ENCODE data around the gene LRP6.

LRP6 gene

GRCh38 chr12:12094481-12094880, 172.4 kb downstream of the LRP6 start:
- no peaks in the 10 kb centered on the region for H4K20me1 ChIP-seq (ENCODE audit: insufficient read depth, low read length, poor library complexity, severe bottlenecking)
- H3K36me3 ChIP-seq (ENCODE audit: insufficient read depth, low read length), result no peaks in the 10 kb centered on the region
- H3K9me2 ChIP-seq (replicated peaks; ENCODE audit: low read depth, low read length), result no peaks in the 10 kb centered on the region
- no peaks in the 10 kb centered on the region for H3K4me1 ChIP-seq (ENCODE audit: insufficient read depth, low read length, poor library complexity, severe bottlenecking)
- H3K4me2 ChIP-seq (ENCODE audit: low read depth, low read length, poor library complexity, severe bottlenecking), result no peak overlapping the region
- no peak for TF ChIP-seq EZH2phosphoT487 (IDR thresholded peaks at IDR 0.05; ENCODE audit: borderline replicate concordance)
- TF ChIP-seq, protein P1, sequence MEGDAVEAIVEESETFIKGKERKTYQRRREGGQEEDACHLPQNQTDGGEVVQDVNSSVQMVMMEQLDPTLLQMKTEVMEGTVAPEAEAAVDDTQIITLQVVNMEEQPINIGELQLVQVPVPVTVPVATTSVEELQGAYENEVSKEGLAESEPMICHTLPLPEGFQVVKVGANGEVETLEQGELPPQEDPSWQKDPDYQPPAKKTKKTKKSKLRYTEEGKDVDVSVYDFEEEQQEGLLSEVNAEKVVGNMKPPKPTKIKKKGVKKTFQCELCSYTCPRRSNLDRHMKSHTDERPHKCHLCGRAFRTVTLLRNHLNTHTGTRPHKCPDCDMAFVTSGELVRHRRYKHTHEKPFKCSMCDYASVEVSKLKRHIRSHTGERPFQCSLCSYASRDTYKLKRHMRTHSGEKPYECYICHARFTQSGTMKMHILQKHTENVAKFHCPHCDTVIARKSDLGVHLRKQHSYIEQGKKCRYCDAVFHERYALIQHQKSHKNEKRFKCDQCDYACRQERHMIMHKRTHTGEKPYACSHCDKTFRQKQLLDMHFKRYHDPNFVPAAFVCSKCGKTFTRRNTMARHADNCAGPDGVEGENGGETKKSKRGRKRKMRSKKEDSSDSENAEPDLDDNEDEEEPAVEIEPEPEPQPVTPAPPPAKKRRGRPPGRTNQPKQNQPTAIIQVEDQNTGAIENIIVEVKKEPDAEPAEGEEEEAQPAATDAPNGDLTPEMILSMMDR (conservative IDR thresholded peaks at IDR 0.05; ENCODE audit: low read length), result no peak
- H2AFZ ChIP-seq (ENCODE audit: low read length), result no peak overlapping the region
- no peaks in the 10 kb centered on the region for H3K79me2 ChIP-seq (ENCODE audit: insufficient read depth, low read length)
- H3F3A ChIP-seq (ENCODE audit: low read depth), result no peaks in the 10 kb centered on the region
- H3K9ac ChIP-seq (ENCODE audit: low read depth, low read length, poor library complexity, severe bottlenecking), result no peak overlapping the region
- H3K9me3 ChIP-seq (ENCODE audit: insufficient read depth, low read depth, low read length), result no peaks in the 10 kb centered on the region
- H3K4me3 ChIP-seq (ENCODE audit: low read length, poor library complexity, severe bottlenecking), result no peak overlapping the region
- no peaks in the 10 kb centered on the region for H3K27me3 ChIP-seq (ENCODE audit: insufficient read depth, low read length, poor library complexity, severe bottlenecking)

DNA sequence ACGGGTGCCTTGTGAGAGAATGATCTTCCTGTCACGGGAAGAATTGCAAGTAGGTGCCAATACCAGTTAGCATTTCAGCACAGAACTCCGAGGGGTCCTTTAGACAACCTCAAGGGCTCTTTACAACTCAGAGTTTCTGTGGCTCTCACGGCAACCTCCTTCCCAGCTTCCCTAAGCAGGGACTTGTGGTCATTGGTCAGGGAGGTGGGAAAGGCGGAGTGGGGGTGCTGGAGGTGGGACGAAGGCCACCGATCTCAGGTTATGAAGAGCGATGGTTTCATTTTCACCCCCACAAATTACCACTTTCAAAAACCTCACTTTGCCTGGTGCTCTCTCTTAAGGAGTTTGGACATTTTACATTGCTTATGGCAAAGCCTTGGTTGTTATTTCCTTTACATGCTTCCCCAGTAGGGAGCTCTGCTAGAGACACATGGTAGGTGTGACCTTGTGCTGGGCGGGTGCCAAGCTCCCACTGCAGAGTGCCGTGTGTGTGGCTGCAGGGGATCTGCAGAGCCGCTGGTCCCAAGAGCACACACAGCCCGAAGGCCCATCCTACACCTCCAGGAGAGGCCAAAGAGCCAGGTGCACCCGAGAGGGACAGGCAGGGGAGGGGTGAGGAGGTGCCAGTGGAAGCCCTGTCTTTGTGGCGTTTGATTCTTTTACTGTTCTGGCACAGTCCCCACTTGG, 174.7 kb downstream of the LRP6 start:
- H3K79me2 ChIP-seq (ENCODE audit: insufficient read depth, low read length), result no peaks in the 10 kb centered on the region
- no peak overlapping the region for H3K4me3 ChIP-seq (ENCODE audit: low read length, poor library complexity, severe bottlenecking)
- no peaks in the 10 kb centered on the region for H3K27me3 ChIP-seq (ENCODE audit: insufficient read depth, low read length, poor library complexity, severe bottlenecking)
- no peaks in the 10 kb centered on the region for H3K9me2 ChIP-seq (replicated peaks; ENCODE audit: low read depth, low read length)
- H4K20me1 ChIP-seq (ENCODE audit: insufficient read depth, low read length, poor library complexity, severe bottlenecking), result no peaks in the 10 kb centered on the region
- no peaks in the 10 kb centered on the region for H3K9me3 ChIP-seq (ENCODE audit: insufficient read depth, low read depth, low read length)
- H3K4me2 ChIP-seq (ENCODE audit: low read depth, low read length, poor library complexity, severe bottlenecking), result no peak overlapping the region
- no peak for TF ChIP-seq EZH2phosphoT487 (IDR thresholded peaks at IDR 0.05; ENCODE audit: borderline replicate concordance)
- TF ChIP-seq, protein P1 (conservative IDR thresholded peaks at IDR 0.05; ENCODE audit: low read length), result no peak
- H3K4me1 ChIP-seq (ENCODE audit: insufficient read depth, low read length, poor library complexity, severe bottlenecking), result no peaks in the 10 kb centered on the region
- no peaks in the 10 kb centered on the region for H3K36me3 ChIP-seq (ENCODE audit: insufficient read depth, low read length)
- no peak overlapping the region for H2AFZ ChIP-seq (ENCODE audit: low read length)
- H3F3A ChIP-seq (ENCODE audit: low read depth), result no peaks in the 10 kb centered on the region
- H3K9ac ChIP-seq (ENCODE audit: low read depth, low read length, poor library complexity, severe bottlenecking), result no peak overlapping the region

DNA sequence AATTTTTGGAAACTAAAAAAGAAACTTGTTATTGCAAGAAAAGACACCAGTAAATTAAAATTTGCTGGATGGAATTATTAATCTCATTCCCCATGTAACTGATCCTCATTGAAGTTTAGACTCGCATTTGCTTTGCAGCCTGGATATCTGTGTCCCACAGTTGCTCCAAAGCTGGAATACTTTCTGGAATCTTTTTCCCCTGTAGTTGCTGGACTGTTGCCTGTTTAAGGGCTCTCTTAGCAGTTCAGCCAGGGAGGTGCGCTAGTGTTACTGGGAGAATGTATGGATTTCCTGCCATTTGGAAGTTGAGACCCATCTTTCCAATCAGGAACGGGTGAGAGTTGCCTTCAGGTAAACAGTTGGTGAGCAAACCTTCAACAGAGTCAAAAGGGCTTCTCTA, 175.8 kb downstream of the LRP6 start:
- Histone ChIP-seq H3K9ac (ENCODE audit: low read depth, low read length, poor library complexity, severe bottlenecking) (no peak overlapping the region), H3F3A (ENCODE audit: low read depth) (no peaks in the 10 kb centered on the region), H2AFZ (ENCODE audit: low read length) (no peak overlapping the region), H3K9me2 (replicated peaks; ENCODE audit: low read depth, low read length) (no peaks in the 10 kb centered on the region), H3K4me2 (ENCODE audit: low read depth, low read length, poor library complexity, severe bottlenecking) (no peak overlapping the region), H3K79me2 (ENCODE audit: insufficient read depth, low read length) (no peaks in the 10 kb centered on the region), H3K9me3 (ENCODE audit: insufficient read depth, low read depth, low read length) (no peaks in the 10 kb centered on the region), H3K36me3 (ENCODE audit: insufficient read depth, low read length) (no peaks in the 10 kb centered on the region), H4K20me1 (ENCODE audit: insufficient read depth, low read length, poor library complexity, severe bottlenecking) (no peaks in the 10 kb centered on the region), H3K27me3 (ENCODE audit: insufficient read depth, low read length, poor library complexity, severe bottlenecking) (no peaks in the 10 kb centered on the region), H3K4me1 (ENCODE audit: insufficient read depth, low read length, poor library complexity, severe bottlenecking) (no peaks in the 10 kb centered on the region), H3K4me3 (ENCODE audit: low read length, poor library complexity, severe bottlenecking) (no peak overlapping the region)
- TF ChIP-seq EZH2phosphoT487 (IDR thresholded peaks at IDR 0.05; ENCODE audit: borderline replicate concordance), result no peak
- TF ChIP-seq, protein P1 (conservative IDR thresholded peaks at IDR 0.05; ENCODE audit: low read length), result no peak

All from Loucy (cell line).